ENCODE data around the gene CEACAM6.

The CEACAM6 gene

DNA sequence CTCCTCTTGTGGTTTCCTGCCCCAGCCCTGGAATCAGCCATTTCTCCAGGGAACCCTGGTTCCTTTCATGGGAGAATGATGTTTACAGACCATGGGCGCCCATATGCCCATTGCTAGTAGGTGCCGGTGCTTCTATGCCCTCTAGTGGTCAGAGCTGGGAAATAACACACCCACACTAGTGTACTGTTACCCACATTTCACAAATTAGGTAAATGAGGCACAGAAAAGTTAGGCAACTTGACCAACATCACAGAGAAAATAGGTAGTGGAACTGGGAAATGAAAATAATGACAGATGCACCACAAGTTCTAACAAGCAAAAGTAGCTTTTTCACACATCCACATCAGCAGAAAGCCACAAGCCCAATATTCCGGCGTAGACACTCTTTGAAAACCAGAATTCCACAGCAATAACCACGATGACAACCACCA is 39.7 kb downstream of the CEACAM6 start:
- DNase-seq = peak in 12 of 56 donors; percentile 3 to 24 (median 12)

- no peak for DNase-seq
Measured at GRCh38 chr19:41796362-41796761, 41.0 kb downstream of the CEACAM6 start, which contains the start of gene CEACAM3. Gene CEACAM3, plus strand, starts transcription at chr19:41796587. Its CDS starts 91 bp downstream, at chr19:41796678.

DNA sequence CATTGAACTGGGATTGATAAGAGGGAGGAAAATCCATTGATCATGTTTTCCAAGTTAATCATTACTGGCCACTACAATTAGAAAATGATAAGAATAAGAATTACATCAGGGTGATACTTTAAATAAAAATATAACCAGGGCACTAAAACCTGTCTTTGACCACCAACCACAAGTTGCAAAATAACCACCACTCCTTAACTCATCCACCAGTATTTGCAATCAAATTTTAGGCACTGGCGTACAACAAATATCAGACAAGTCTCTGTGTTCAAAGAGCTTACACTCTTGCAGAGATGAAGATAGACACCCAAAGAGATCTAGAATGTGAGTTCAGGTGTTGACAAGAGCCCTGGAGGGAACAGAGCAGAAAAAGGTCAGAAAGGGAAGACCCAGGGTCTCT is 41.6 kb downstream of the CEACAM6 start:
- DNase-seq = no peak

DNA sequence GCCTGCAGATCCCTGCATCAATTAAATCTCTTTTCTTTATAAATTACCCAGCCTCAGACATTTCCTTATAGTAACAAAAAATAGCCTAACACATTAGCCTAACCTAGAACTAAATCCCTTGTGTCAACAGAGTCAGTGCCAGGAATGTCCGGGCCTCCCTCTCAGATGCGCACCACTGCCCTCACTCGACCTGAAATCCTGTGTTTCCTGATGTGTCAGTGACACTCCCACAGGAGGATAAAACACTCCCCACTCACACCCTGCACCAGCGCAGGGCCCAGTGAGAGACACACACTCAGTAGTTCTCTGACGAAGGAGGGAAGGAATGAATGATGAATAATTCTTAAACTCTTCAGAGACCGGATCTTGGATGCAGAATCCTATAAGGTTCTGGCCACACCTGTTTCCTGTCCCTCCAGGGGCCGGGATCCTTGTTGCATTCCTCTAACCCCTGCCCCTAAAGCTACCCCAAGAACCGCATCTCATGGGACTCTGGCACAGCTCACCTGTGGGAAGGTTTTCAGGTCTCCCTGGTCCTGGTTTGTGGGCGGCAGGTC is 44.2 kb downstream of the CEACAM6 start:
- DNase-seq = no peak

- DNase-seq = no peak
Measured at GRCh38 chr19:41801031-41801430, 45.7 kb downstream of the CEACAM6 start.

DNA sequence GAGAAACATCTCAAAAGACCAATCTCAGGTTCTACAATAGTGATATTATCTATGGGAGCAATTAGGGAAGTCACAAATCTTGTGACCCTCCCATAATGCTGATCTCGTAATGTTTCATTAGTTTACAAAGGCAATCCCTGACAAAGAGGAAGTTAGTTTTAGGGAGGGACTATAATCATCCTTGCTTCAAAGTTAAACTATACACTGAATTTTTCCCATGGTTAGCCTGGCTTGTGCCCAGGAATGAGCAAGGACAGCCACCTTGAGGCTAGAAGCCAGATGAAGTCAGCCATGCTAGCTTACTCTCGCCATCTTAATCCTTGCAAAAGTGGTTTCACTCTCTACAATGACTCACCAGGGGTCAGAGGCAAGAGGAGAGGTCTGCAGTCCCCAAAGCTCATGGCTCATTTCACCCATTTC is 46.5 kb downstream of the CEACAM6 start:
- DNase-seq = no peak

DNA sequence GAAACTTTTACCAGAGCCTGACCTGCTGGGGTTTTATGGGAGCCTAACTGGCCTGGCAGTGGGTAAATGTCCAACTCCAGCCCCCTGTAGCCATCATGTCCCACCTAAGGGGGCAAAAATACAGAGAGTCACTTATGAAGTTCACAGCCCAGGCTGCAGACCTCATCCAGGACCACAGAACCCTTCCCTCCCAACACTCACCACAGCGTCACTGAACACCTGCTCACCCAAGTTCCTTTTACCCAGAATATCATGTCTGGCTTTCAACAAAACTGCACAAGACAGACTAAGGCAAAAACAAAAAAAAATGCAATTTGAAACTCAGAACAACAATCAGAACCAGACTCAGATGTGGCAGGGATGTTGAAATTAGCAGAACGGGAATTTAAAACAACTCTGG is 47.4 kb downstream of the CEACAM6 start:
- no peak for DNase-seq

- DNase-seq = no peak
Measured at GRCh38 chr19:41804336-41804735, 49.0 kb downstream of the CEACAM6 start.

- DNase-seq = no peak
Measured at GRCh38 chr19:41807176-41807575, 51.8 kb downstream of the CEACAM6 start.

GRCh38 chr19:41808663-41809566 is 53.6 kb downstream of the CEACAM6 start:
- DNase-seq = no peak

DNA sequence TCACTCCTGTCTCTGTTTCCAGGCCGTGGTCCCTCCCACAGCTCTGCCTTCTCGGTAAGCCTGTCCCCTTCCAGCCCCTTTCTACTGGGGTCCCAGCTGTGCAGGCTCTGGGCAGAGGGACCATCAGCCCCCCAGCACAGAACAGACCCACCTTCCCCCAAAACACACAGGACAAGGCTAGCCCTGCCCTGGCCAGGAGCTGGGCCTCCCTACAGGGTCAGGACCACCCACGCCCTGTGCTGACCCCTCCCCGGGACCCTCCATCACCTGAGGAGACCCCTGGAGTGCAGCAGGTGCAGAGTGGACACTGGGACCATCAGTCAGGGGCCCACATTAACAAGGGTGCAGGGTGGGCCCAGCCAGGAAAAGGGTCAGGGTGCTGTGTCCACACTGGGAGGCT is 55.0 kb downstream of the CEACAM6 start:
- no peak for DNase-seq

- DNase-seq = peak in 6 of 56 donors; percentile 3 to 21 (median 10)
Measured at GRCh38 chr19:41811036-41811435, 55.7 kb downstream of the CEACAM6 start.

DNA sequence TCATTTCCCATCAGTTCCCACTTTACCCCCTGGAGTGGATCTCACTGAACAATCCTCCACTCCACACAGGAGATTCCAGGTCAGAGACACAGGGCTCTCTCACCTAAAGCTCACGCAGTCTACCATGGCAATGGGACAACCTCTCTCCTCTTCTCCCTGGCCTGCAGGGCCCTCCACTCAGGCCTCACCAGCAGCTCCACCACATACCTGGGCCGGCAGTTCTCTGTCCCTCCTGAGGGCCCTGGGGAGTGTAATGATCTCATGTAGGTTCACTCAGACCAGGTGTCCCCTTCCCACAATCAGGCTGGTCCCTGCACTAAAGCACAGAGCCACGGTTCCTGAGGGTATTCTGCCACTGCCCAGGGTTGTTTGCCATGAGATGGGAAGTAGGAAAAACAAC is 56.7 kb downstream of the CEACAM6 start:
- no peak for DNase-seq

- DNase-seq = no peak
Measured at GRCh38 chr19:41813911-41814310, 58.6 kb downstream of the CEACAM6 start.

- DNase-seq = no peak
Measured at GRCh38 chr19:41815301-41815700, 60.0 kb downstream of the CEACAM6 start.

- no peak for DNase-seq
Measured at GRCh38 chr19:41816761-41817160, 61.4 kb downstream of the CEACAM6 start.

DNA sequence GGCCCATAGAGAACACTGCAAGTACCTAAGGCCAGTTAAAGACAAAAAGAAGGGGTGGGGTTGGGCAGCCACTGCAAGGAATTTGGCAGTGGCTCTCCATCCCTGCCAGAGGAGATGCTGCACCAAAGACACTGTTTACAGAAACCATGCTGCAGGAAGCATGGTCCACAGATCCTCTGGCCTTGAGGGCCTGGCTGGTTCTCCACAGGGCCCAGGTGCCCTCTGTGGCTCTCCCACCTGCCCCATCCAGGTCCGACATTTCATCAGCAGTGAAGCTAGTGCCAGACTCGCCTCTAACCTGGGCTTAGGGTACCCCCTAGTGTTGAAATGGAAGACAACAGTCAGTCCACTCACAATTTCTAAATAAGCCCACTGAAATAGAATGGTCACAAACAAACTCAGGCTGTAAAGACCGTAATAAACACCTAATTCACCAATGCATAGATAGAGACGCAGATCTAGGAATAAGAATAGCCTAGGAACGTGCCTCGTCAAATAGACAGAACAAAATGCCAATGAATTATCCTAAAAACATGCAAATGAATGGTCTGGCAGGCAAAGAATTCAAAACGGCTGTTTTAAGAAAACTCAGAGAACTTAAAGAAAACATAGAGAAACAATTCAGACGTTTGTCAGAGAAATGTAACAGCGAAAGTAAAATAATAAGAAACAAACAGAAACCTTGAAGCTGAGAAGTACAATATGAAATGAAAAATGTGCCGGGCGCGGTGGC is 65.8 kb downstream of the CEACAM6 start:
- DNase-seq = peak in 7 of 56 donors; percentile 0 to 7 (median 3)

Measured in nucleus accumbens (tissue), 56 donors.